Measurements from ENCODE around the gene FABP7.

- no peak for TF ChIP-seq SIN3A (IDR thresholded peaks at IDR 0.05; ENCODE audit: low read depth)
- TF ChIP-seq, protein P1, sequence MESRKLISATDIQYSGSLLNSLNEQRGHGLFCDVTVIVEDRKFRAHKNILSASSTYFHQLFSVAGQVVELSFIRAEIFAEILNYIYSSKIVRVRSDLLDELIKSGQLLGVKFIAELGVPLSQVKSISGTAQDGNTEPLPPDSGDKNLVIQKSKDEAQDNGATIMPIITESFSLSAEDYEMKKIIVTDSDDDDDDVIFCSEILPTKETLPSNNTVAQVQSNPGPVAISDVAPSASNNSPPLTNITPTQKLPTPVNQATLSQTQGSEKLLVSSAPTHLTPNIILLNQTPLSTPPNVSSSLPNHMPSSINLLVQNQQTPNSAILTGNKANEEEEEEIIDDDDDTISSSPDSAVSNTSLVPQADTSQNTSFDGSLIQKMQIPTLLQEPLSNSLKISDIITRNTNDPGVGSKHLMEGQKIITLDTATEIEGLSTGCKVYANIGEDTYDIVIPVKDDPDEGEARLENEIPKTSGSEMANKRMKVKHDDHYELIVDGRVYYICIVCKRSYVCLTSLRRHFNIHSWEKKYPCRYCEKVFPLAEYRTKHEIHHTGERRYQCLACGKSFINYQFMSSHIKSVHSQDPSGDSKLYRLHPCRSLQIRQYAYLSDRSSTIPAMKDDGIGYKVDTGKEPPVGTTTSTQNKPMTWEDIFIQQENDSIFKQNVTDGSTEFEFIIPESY (IDR thresholded peaks at IDR 0.05; ENCODE audit: extremely low read depth, insufficient replicate concordance, low read length) = no peak
- TF ChIP-seq CTCF (IDR thresholded peaks at IDR 0.05 in 2 of 3, conservative IDR thresholded peaks at IDR 0.05 in 1 of 3; ENCODE audit: borderline replicate concordance in 1 of 3, insufficient read depth in 1 of 3, low read depth in 2 of 3, low read length in 2 of 3) = no peak
- no peak for TF ChIP-seq EZH2phosphoT487 (IDR thresholded peaks at IDR 0.05; ENCODE audit: borderline replicate concordance)
- TF ChIP-seq SP1 (IDR thresholded peaks at IDR 0.05; ENCODE audit: low read depth) = no peak
- no peak for TF ChIP-seq POLR2AphosphoS5 (IDR thresholded peaks at IDR 0.05; ENCODE audit: low read depth, low read length)
Observed at GRCh38 chr6:122749451-122750050, 30.0 kb upstream of the FABP7 start.
